HepG2 (cell line): ENCODE data around the gene RASAL3. TPM values are rescaled to one million over a fixed set of nuclear protein-coding genes. Genes with fewer than 3 reads are reported as not detected.

Experiments
- AGO2 ChIP-seq: fragments of 200-400 bp; formaldehyde crosslinking; optimal IDR thresholded peaks from 2 replicates; pipeline ENCODE3; 2017; ENCODE audit warnings: mild to moderate bottlenecking, low read depth, low read length, moderate library complexity
- FOXA3 ChIP-seq: IDR thresholded peaks from 2 replicates; pipeline ENCODE4 v1.6.1; 2016; ENCODE audit warnings: missing genetic modification reagents, missing compliant biosample characterization
- FOXP1 ChIP-seq, 2 experiments: fragments of 450-650 bp in 1 of 2; IDR thresholded peaks; 2 replicates each; pipeline ENCODE4 v1.6.1; 2017 to 2018; ENCODE audit warnings: antibody characterized with exemption in 1 of 2
- GATA4 ChIP-seq: sonication (generic); IDR thresholded peaks from 2 replicates; pipeline ENCODE4 v1.6.1; 2016; ENCODE audit warnings: antibody characterized with exemption, low read depth, borderline replicate concordance
- KIAA2018 ChIP-seq: sonication (generic); formaldehyde crosslinking; IDR thresholded peaks from 2 replicates; pipeline ENCODE4 v1.5.0; 2020; ENCODE audit warnings: mild to moderate bottlenecking, missing genetic modification reagents, borderline replicate concordance
- MAX ChIP-seq: IDR thresholded peaks from 2 replicates; pipeline ENCODE4 v1.6.1; 2012; ENCODE audit warnings: inconsistent platforms
- ZMAT3 ChIP-seq: sonication (generic); formaldehyde crosslinking; conservative IDR thresholded peaks from 2 replicates; pipeline ENCODE4 v1.7.0; 2021; ENCODE audit warnings: missing genetic modification reagents
- ZNF281 ChIP-seq: sonication (generic); formaldehyde crosslinking; IDR thresholded peaks from 2 replicates; pipeline ENCODE4 v1.4.0; 2020; ENCODE audit warnings: missing genetic modification reagents, borderline replicate concordance
- polyA plus RNA-seq, 8 experiments: library from polyadenylated mRNA; depleted of rRNA in 3 of 8; stranded (reverse) in 7 of 8; unstranded in 1 of 8; fragments of >200 nt; fragmentation: Illumina TruSeq in 4 of 8; extraction: Trizol in 4 of 8; gene quantifications; 2 replicates each; pipeline versions ENCODE4 v1.2.1 to v1.2.3, GENCODE V29; 2011 to 2016; ENCODE audit warnings: low read depth in 4 of 8, missing spikeins in 1 of 8, mixed read lengths in 1 of 8; ENCODE audit not compliant: insufficient read depth in 1 of 8
- total RNA-seq, 5 experiments: library from RNA; depleted of rRNA; stranded (reverse); fragments of >200 nt; fragmentation: Illumina TruSeq; extraction: Trizol; gene quantifications; 2 replicates each; pipeline ENCODE4 v1.2.3, GENCODE V29; 2016; ENCODE audit warnings: low read depth in 1 of 5

RASAL3 gene
- total and polyA plus RNA-seq, 2 of the 13 experiments (the other 11 are each of a cell fraction or from before 2014, with no cell fraction given): not detected

GRCh38 chr19:15412832-15413231 is 51.5 kb downstream of the RASAL3 start (continued):
- no peak for TF ChIP-seq KIAA2018 (CRISPR knock-in tag)
- no peak for TF ChIP-seq ZNF281 (CRISPR knock-in tag)
- peak; percentile 20; the same call in 1 of the 2 replicates for TF ChIP-seq FOXA3 (CRISPR knock-in tag)
- no peak for TF ChIP-seq AGO2
- TF ChIP-seq FOXP1 (IDR thresholded peaks at IDR 0.05): no peak
- TF ChIP-seq FOXP1 (CRISPR knock-in tag; IDR thresholded peaks at IDR 0.05): peak; percentile 28; the same call in 1 of the 2 replicates
- TF ChIP-seq ZMAT3 (CRISPR knock-in tag): no peak
- TF ChIP-seq GATA4: no peak
- TF ChIP-seq MAX: no peak
